ENCODE results near the gene VSTM2L. TPM values are rescaled to one million over a fixed set of nuclear protein-coding genes. Genes with fewer than 3 reads are reported as not detected.

VSTM2L gene
- total and polyA plus RNA-seq, 2 donors (not counting 3 experiments of a cell fraction or from before 2014, with no cell fraction given), result 0.18 TPM; not detected in 1

- Histone ChIP-seq H3K9me1 (replicated peaks; ENCODE audit: control insufficient read depth, extremely low read depth, insufficient read depth, low read length) (no peaks in the 10 kb centered on the region), H3K4me2 (ENCODE audit: insufficient read depth, low read length) (no peak overlapping the region), H3K9ac (replicated peaks; ENCODE audit: extremely low read depth, insufficient read depth, low read length) (no peak overlapping the region), H3K4me1 (ENCODE audit: control insufficient read depth, extremely low read depth, insufficient read depth, low read length) (no peaks in the 10 kb centered on the region), H3K27me3 (ENCODE audit: control insufficient read depth in 2 of 2, insufficient read depth in 2 of 2, low read length in 2 of 2) (no peaks in the 10 kb centered on the region), H3K27ac (ENCODE audit: insufficient read depth, low read depth, low read length) (no peak overlapping the region), H2AFZ (ENCODE audit: low read depth, low read length) (no peak overlapping the region), H3K36me3 (ENCODE audit: control insufficient read depth in 2 of 2, extremely low read depth in 1 of 2, insufficient read depth in 2 of 2, low read length in 2 of 2) (no peaks in the 10 kb centered on the region), H3K9me3 (replicated peaks; ENCODE audit: control insufficient read depth, insufficient read depth, low read length) (no peaks in the 10 kb centered on the region), H3K79me2 (ENCODE audit: control insufficient read depth, insufficient read depth, low read length) (no peaks in the 10 kb centered on the region), H4K20me1 (replicated peaks; ENCODE audit: control insufficient read depth, extremely low read depth, insufficient read depth, low read length) (no peaks in the 10 kb centered on the region), H3K4me3 (replicated peaks in 1 of 3; ENCODE audit: insufficient read depth in 1 of 3, low read depth in 1 of 3, low read length in 3 of 3) (no peak overlapping the region)
- dilution Hi-C loops (cut with MboI; ENCODE audit: extremely low pct_ligation_motif_present, low sequenced_read_pairs), result no loop called here
- TF ChIP-seq JUN (IDR thresholded peaks at IDR 0.05; ENCODE audit: borderline replicate concordance, insufficient read depth, insufficient read length, low read depth) (no peak), POLR2A (IDR thresholded peaks at IDR 0.05; ENCODE audit: low read depth, low read length) (no peak), FOS (IDR thresholded peaks at IDR 0.05; ENCODE audit: borderline replicate concordance, insufficient read depth, low read length) (no peak), GATA2 (IDR thresholded peaks at IDR 0.05; ENCODE audit: insufficient read depth, insufficient read length, low read depth, low read length) (no peak), MAX (IDR thresholded peaks at IDR 0.05; ENCODE audit: insufficient read depth, insufficient read length) (no peak), POLR2AphosphoS5 (IDR thresholded peaks at IDR 0.05; ENCODE audit: insufficient read depth, low read depth, low read length) (no peak), EZH2 (IDR thresholded peaks at IDR 0.05; ENCODE audit: borderline replicate concordance, low read depth, low read length, severe bottlenecking) (no peak), MYC (IDR thresholded peaks at IDR 0.05; ENCODE audit: low read depth, low read length) (no peak)
- TF ChIP-seq, protein P1, sequence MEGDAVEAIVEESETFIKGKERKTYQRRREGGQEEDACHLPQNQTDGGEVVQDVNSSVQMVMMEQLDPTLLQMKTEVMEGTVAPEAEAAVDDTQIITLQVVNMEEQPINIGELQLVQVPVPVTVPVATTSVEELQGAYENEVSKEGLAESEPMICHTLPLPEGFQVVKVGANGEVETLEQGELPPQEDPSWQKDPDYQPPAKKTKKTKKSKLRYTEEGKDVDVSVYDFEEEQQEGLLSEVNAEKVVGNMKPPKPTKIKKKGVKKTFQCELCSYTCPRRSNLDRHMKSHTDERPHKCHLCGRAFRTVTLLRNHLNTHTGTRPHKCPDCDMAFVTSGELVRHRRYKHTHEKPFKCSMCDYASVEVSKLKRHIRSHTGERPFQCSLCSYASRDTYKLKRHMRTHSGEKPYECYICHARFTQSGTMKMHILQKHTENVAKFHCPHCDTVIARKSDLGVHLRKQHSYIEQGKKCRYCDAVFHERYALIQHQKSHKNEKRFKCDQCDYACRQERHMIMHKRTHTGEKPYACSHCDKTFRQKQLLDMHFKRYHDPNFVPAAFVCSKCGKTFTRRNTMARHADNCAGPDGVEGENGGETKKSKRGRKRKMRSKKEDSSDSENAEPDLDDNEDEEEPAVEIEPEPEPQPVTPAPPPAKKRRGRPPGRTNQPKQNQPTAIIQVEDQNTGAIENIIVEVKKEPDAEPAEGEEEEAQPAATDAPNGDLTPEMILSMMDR (IDR thresholded peaks at IDR 0.05; ENCODE audit: extremely low read depth in 1 of 2, insufficient read depth in 1 of 2, low read depth in 1 of 2, low read length in 2 of 2), result no peak
- FAIRE-seq (no peak), DNase-seq (ENCODE audit: low read depth, low spot score) (no peak)
- intact Hi-C loops (cut with micrococcal nuclease), result no loop called here
- POLR2A ChIA-PET, result no interaction called here
- CTCF ChIA-PET, result no interaction called here
- no TSS peak for BruUV-seq (replicated peaks)
Observed at GRCh38 chr20:37890108-37890507, 12.8 kb upstream of the VSTM2L start.
